ENCODE results near the gene TGFB1. TPM values are rescaled to one million over a fixed set of nuclear protein-coding genes. Genes with fewer than 3 reads are reported as not detected.
A peak's percentile ranks its signal among the peaks of the same experiment; 100 is the strongest.

TGFB1 gene
- total RNA-seq, 1 experiment from 2014 or later: 54.6 TPM

- H3K79me2 ChIP-seq (ENCODE audit: insufficient read depth, low read length): no peaks in the 10 kb centered on the region
- no peak for DNase-seq (ENCODE audit: low read depth, low spot score)
- BruUV-seq (replicated peaks): no TSS peak
- ChIA-PET POLR2A (no interaction called here), RAD21 (ENCODE audit: low non-redundant PET in 1 of 2, low total read pairs in 2 of 2, uncharacterized antibody in 2 of 2, unreplicated experiment in 2 of 2) (no interaction called here), CTCF (interaction anchor here (0.7 kb wide), 1 partner anchor 270 kb away, joined by 3 read pairs; no protein-coding TSS in a partner anchor)
- H2AFZ ChIP-seq (ENCODE audit: low read depth, low read length, poor library complexity, severe bottlenecking): no peak overlapping the region
- H3K27ac ChIP-seq (ENCODE audit: low read depth, low read length): no peak overlapping the region
- intact Hi-C loops (cut with micrococcal nuclease): no loop called here
- no peaks in the 10 kb centered on the region for H3K27me3 ChIP-seq (ENCODE audit: insufficient read depth, low read length)
- H3K9me2 ChIP-seq (ENCODE audit: insufficient read depth): no peaks in the 10 kb centered on the region
- H3K4me1 ChIP-seq (ENCODE audit: control insufficient read depth in 1 of 2, insufficient read depth in 2 of 2, low read length in 2 of 2): peaks cover 10 to 26% of the 10 kb centered on the region in 2 experiments
- H4K20me1 ChIP-seq (ENCODE audit: insufficient read depth): no peaks in the 10 kb centered on the region
- no peaks in the 10 kb centered on the region for H3K9me3 ChIP-seq (ENCODE audit: control insufficient read depth in 1 of 2, insufficient read depth in 1 of 2, low read depth in 1 of 2, low read length in 2 of 2)
- no peak overlapping the region for H3K4me3 ChIP-seq (replicated peaks in 1 of 2; ENCODE audit: low read depth in 1 of 2, low read length in 2 of 2)
- H3K9ac ChIP-seq (ENCODE audit: low read length): no peak overlapping the region
- no peak for ATAC-seq
- H3K4me2 ChIP-seq (ENCODE audit: low read length): no peak overlapping the region
- TF ChIP-seq YY1 (IDR thresholded peaks at IDR 0.05; ENCODE audit: extremely low read depth, insufficient replicate concordance, low read depth, low read length) (no peak), RAD21 (IDR thresholded peaks at IDR 0.05; ENCODE audit: low read depth) (no peak), ZBTB33 (IDR thresholded peaks at IDR 0.05; ENCODE audit: extremely low read depth, insufficient replicate concordance, low read length) (no peak)
- no peaks in the 10 kb centered on the region for H3K36me3 ChIP-seq (ENCODE audit: control insufficient read depth in 1 of 2, insufficient read depth in 2 of 2, low read length in 2 of 2)
These were observed 23.3 kb upstream of the TGFB1 start for GRCh38 chr19:41376998-41377365.

GRCh38 chr19:41376241-41376997 is 22.7 kb upstream of the TGFB1 start, which contains the start of gene TMEM91:
Gene TMEM91 (plus strand): TSS chr19:41376533. CDS start chr19:41378310, 1,777 bp downstream.
- ATAC-seq: no peak
- H3K4me3 ChIP-seq (replicated peaks in 1 of 2; ENCODE audit: low read depth in 1 of 2, low read length in 2 of 2): no peak within 1 kb of the TSS
- ChIA-PET RAD21 (ENCODE audit: low non-redundant PET in 1 of 2, low total read pairs in 2 of 2, uncharacterized antibody in 2 of 2, unreplicated experiment in 2 of 2) (no interaction called here), POLR2A (no interaction called here), CTCF (interaction anchor here (0.7 kb wide), 2 partner anchors 11 to 270 kb away, joined by 3 read pairs; no protein-coding TSS in a partner anchor)
- H3K9me2 ChIP-seq (ENCODE audit: insufficient read depth): no peaks in the 10 kb centered on the region
- no peaks in the 10 kb centered on the region for H4K20me1 ChIP-seq (ENCODE audit: insufficient read depth)
- no peak within 1 kb of the TSS for H3K4me2 ChIP-seq (ENCODE audit: low read length)
- no peak within 1 kb of the TSS for H3K27ac ChIP-seq (ENCODE audit: low read depth, low read length)
- no peak within 1 kb of the TSS for H3K9ac ChIP-seq (ENCODE audit: low read length)
- H3K27me3 ChIP-seq (ENCODE audit: insufficient read depth, low read length): no peaks in the 10 kb centered on the region
- no peak within 1 kb of the TSS for H2AFZ ChIP-seq (ENCODE audit: low read depth, low read length, poor library complexity, severe bottlenecking)
- H3K9me3 ChIP-seq (ENCODE audit: control insufficient read depth in 1 of 2, insufficient read depth in 1 of 2, low read depth in 1 of 2, low read length in 2 of 2): no peaks in the 10 kb centered on the region
- no peaks in the 10 kb centered on the region for H3K79me2 ChIP-seq (ENCODE audit: insufficient read depth, low read length)
- DNase-seq (ENCODE audit: low read depth, low spot score): no peak
- no peaks in the 10 kb centered on the region for H3K36me3 ChIP-seq (ENCODE audit: control insufficient read depth in 1 of 2, insufficient read depth in 2 of 2, low read length in 2 of 2)
- TF ChIP-seq ELF1 (IDR thresholded peaks at IDR 0.05; ENCODE audit: borderline replicate concordance, low read depth) (no peak), CEBPB (IDR thresholded peaks at IDR 0.05; ENCODE audit: low read depth) (peak; percentile 15; the same call in 1 of the 2 replicates)
- no TSS peak for BruUV-seq (replicated peaks)
- peaks cover 10 to 26% of the 10 kb centered on the region in 2 experiments for H3K4me1 ChIP-seq (ENCODE audit: control insufficient read depth in 1 of 2, insufficient read depth in 2 of 2, low read length in 2 of 2)
- intact Hi-C loops (cut with micrococcal nuclease): no loop called here
